SK-N-SH treated with all-trans-retinoic acid at 6 μM for 48 hours (cell line): ENCODE measurements around the gene FDXACB1.

ENCODE experiments used
- ATAC-seq: fragments of 200-7000 bp; cut with Tn5 transposase; 3 replicates; pipeline ENCODE4 v1.9.1; 2020; ENCODE audit warnings: mild to moderate bottlenecking, moderate library complexity
- ARNTL ChIP-seq: fragments of 450-650 bp; formaldehyde crosslinking; IDR thresholded peaks from 2 replicates; pipeline ENCODE4 v1.5.0; 2020; ENCODE audit warnings: low read depth, mild to moderate bottlenecking, moderate library complexity, borderline replicate concordance
- BACH2 ChIP-seq: fragments of 250-450 bp; sonication (Bioruptor Pico); IDR thresholded peaks from 2 replicates; pipeline ENCODE4 v1.9.0; 2021; ENCODE audit warnings: mild to moderate bottlenecking, borderline replicate concordance
- CREB5 ChIP-seq: fragments of 250-450 bp; sonication (Bioruptor Pico); IDR thresholded peaks from 2 replicates; pipeline ENCODE4 v1.5.1; 2020; ENCODE audit warnings: low read depth, mild to moderate bottlenecking, moderate library complexity
- CSDC2 ChIP-seq: fragments of 250-450 bp; sonication (Bioruptor Pico); IDR thresholded peaks from 2 replicates; pipeline ENCODE4 v1.5.0; 2020; ENCODE audit warnings: mild to moderate bottlenecking, moderate library complexity
- CSRNP3 ChIP-seq: fragments of 250-450 bp; sonication (Bioruptor Pico); IDR thresholded peaks from 2 replicates; pipeline ENCODE4 v1.5.1; 2021; ENCODE audit warnings: mild to moderate bottlenecking, moderate library complexity
- ESRRG ChIP-seq: fragments of 250-450 bp; sonication (Bioruptor Pico); IDR thresholded peaks from 2 replicates; pipeline ENCODE4 v1.6.1; 2021; ENCODE audit warnings: mild to moderate bottlenecking
- GLIS3 ChIP-seq: fragments of 250-450 bp; sonication (Bioruptor Pico); IDR thresholded peaks from 2 replicates; pipeline ENCODE4 v1.5.0; 2020; ENCODE audit warnings: mild to moderate bottlenecking, moderate library complexity
- OSR1 ChIP-seq: fragments of 250-450 bp; sonication (Bioruptor Pico); IDR thresholded peaks from 2 replicates; pipeline ENCODE4 v1.8.0; 2022; ENCODE audit warnings: moderate library complexity, mild to moderate bottlenecking, inconsistent platforms
- PATZ1 ChIP-seq: fragments of 250-450 bp; sonication (Bioruptor Pico); IDR thresholded peaks from 2 replicates; pipeline ENCODE4 v1.8.0; 2020; ENCODE audit warnings: mild to moderate bottlenecking, moderate library complexity, borderline replicate concordance
- POU6F1 ChIP-seq: fragments of 250-450 bp; sonication (Bioruptor Pico); IDR thresholded peaks from 2 replicates; pipeline ENCODE4 v1.8.0; 2021; ENCODE audit warnings: low read depth, mild to moderate bottlenecking, moderate library complexity, borderline replicate concordance
- PPARA ChIP-seq: fragments of 250-450 bp; sonication (Bioruptor Pico); IDR thresholded peaks from 2 replicates; pipeline ENCODE4 v1.5.0; 2020; ENCODE audit warnings: mild to moderate bottlenecking, borderline replicate concordance
- RARB ChIP-seq: fragments of 250-450 bp; sonication (Bioruptor Pico); IDR thresholded peaks from 2 replicates; pipeline ENCODE4 v1.8.0; 2021; ENCODE audit warnings: mild to moderate bottlenecking, moderate library complexity
- SNAI2 ChIP-seq: fragments of 250-450 bp; sonication (Bioruptor Pico); IDR thresholded peaks from 2 replicates; pipeline ENCODE4 v1.5.0; 2020; ENCODE audit warnings: mild to moderate bottlenecking, moderate library complexity
- TCF4 ChIP-seq: fragments of 250-450 bp; sonication (Bioruptor Pico); IDR thresholded peaks from 2 replicates; pipeline ENCODE4 v1.8.0; 2021; ENCODE audit warnings: mild to moderate bottlenecking, moderate library complexity, borderline replicate concordance
- TOX ChIP-seq: fragments of 250-450 bp; sonication (Bioruptor Pico); IDR thresholded peaks from 2 replicates; pipeline ENCODE4 v1.8.0; 2021; ENCODE audit warnings: mild to moderate bottlenecking, moderate library complexity, borderline replicate concordance
- TSHZ2 ChIP-seq: fragments of 250-450 bp; sonication (Bioruptor Pico); IDR thresholded peaks from 2 replicates; pipeline ENCODE4 v1.5.0; 2020; ENCODE audit warnings: mild to moderate bottlenecking, moderate library complexity
- ZC3H10 ChIP-seq: fragments of 250-450 bp; sonication (Bioruptor Pico); IDR thresholded peaks from 2 replicates; pipeline ENCODE4 v1.5.1; 2021; ENCODE audit warnings: mild to moderate bottlenecking, moderate library complexity
- ZFP30 ChIP-seq: fragments of 450-650 bp; formaldehyde crosslinking; IDR thresholded peaks from 2 replicates; pipeline ENCODE4 v1.5.0; 2022; ENCODE audit warnings: mild to moderate bottlenecking, moderate library complexity
- ZNF565 ChIP-seq: fragments of 450-650 bp; formaldehyde crosslinking; conservative IDR thresholded peaks from 2 replicates; pipeline ENCODE4 v1.5.0; 2020; ENCODE audit warnings: low read depth, mild to moderate bottlenecking, moderate library complexity
- ZNF70 ChIP-seq: fragments of 450-650 bp; formaldehyde crosslinking; IDR thresholded peaks from 2 replicates; pipeline ENCODE4 v1.5.0; 2020; ENCODE audit warnings: mild to moderate bottlenecking, moderate library complexity
- ZNF8 ChIP-seq: fragments of 450-650 bp; formaldehyde crosslinking; IDR thresholded peaks from 2 replicates; pipeline ENCODE4 v1.5.0; 2020; ENCODE audit warnings: mild to moderate bottlenecking, moderate library complexity

FDXACB1 gene

GRCh38 chr11:111923951-111924350 is 45.0 kb upstream of the FDXACB1 start:
- no peak for ATAC-seq
- TF ChIP-seq TOX (CRISPR knock-in tag), result no peak
- no peak for TF ChIP-seq ESRRG (CRISPR knock-in tag)
- no peak for TF ChIP-seq ZNF70 (CRISPR knock-in tag)
- TF ChIP-seq POU6F1, result no peak

GRCh38 chr11:111923351-111923788 is 44.4 kb upstream of the FDXACB1 start:
- TF ChIP-seq ZNF565 (CRISPR knock-in tag) (no peak), GLIS3 (CRISPR knock-in tag) (no peak), PPARA (no peak), ZNF8 (CRISPR knock-in tag) (no peak), RARB (no peak), CSDC2 (no peak), ARNTL (CRISPR knock-in tag) (no peak), SNAI2 (CRISPR knock-in tag) (no peak), POU6F1 (no peak), ZNF70 (CRISPR knock-in tag) (no peak), PATZ1 (CRISPR knock-in tag) (no peak), ZC3H10 (no peak), TSHZ2 (no peak), CSRNP3 (no peak), OSR1 (CRISPR knock-in tag) (no peak), BACH2 (CRISPR knock-in tag) (no peak), CREB5 (no peak), TCF4 (no peak)
- ATAC-seq, result no peak

- no peak for ATAC-seq
- TF ChIP-seq CREB5 (no peak), ESRRG (CRISPR knock-in tag) (no peak), ZFP30 (CRISPR knock-in tag) (no peak), ZNF8 (CRISPR knock-in tag) (no peak), CSRNP3 (no peak), PATZ1 (CRISPR knock-in tag) (no peak), OSR1 (CRISPR knock-in tag) (no peak), TCF4 (no peak), ZNF565 (CRISPR knock-in tag) (no peak), BACH2 (CRISPR knock-in tag) (no peak)
Measured at GRCh38 chr11:111922803-111923202, 43.8 kb upstream of the FDXACB1 start.
